Forelimb muscle (tissue), 1 donor: Measurements from ENCODE around the gene CACNA2D2. TPM values are rescaled to one million over a fixed set of nuclear protein-coding genes. Genes with fewer than 3 reads are reported as not detected.

ENCODE experiments used
- DNase-seq: peaks from one replicate; pipeline ENCODE4 v3.0.0-alpha.2; 2013; ENCODE audit warnings: low read depth
- polyA plus RNA-seq: library from polyadenylated mRNA; unstranded; fragments of 120-200 nt; gene quantifications from one replicate; pipeline ENCODE4 v1.2.1, GENCODE V29; 2013; ENCODE audit not compliant: insufficient read length

The CACNA2D2 gene
- polyA plus RNA-seq, 1 donor, result 4.3 TPM

- DNase-seq, result no peak
Measured at GRCh38 chr3:50347187-50347813, 156.1 kb downstream of the CACNA2D2 start.

- no peak for DNase-seq
Measured at GRCh38 chr3:50345586-50346234, 157.7 kb downstream of the CACNA2D2 start, which contains the start of gene ZMYND10. TSS of gene ZMYND10 (minus strand) at chr3:50345732. CDS start at chr3:50345579, 153 bp downstream.

- no peak for DNase-seq
Measured at GRCh38 chr3:50345008-50345407, 158.4 kb downstream of the CACNA2D2 start.

GRCh38 chr3:50342813-50343633 lies 160.4 kb downstream of the CACNA2D2 start:
- DNase-seq, result no peak

- no peak for DNase-seq
Measured at GRCh38 chr3:50341996-50342650, 161.3 kb downstream of the CACNA2D2 start.

DNA sequence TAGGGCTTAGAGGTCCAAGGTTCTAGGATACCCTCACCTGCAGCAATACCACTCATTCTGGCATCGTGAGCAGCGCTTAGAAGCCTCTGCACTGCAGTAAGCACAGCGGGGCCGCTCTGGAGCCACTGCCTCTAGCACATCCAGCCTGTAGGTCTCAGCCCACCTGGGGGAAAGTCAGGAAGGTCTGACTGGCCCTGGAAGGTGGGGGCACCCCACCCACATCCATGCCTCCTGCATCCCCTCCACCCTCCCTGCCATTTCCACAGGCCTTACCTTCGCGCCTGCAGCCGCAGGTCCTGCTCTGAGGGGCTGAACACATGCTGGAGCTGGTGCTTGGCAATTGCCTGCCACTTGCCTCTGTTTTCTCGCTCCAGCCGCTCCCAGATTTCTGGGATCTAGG lies 161.9 kb downstream of the CACNA2D2 start:
- no peak for DNase-seq

DNA sequence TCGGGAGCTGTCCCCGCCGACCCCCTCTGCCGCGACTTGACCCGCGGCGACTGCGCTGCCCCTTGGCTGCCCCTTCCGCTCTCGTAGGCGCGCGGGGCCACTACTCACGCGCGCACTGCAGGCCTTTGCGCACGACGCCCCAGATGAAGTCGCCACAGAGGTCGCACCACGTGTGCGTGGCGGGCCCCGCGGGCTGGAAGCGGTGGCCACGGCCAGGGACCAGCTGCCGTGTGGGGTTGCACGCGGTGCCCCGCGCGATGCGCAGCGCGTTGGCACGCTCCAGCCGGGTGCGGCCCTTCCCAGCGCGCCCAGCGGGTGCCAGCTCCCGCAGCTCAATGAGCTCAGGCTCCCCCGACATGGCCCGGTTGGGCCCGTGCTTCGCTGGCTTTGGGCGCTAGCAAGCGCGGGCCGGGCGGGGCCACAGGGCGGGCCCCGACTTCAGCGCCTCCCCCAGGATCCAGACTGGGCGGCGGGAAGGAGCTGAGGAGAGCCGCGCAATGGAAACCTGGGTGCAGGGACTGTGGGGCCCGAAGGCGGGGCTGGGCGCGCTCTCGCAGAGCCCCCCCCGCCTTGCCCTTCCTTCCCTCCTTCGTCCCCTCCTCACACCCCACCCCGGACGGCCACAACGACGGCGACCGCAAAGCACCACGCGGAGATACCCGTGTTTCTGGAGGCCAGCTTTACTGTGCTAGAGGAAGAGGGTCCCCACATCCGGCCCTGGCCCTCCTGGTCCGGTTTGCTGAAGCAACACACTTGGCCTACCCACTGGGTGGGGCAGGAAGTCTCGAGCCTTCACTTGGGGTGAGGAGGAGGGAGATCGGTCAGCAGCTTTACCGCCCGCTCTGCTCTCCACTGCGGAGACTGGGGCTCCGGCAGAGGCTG lies 162.7 kb downstream of the CACNA2D2 start, which contains the start of gene RASSF1:
Gene RASSF1, minus strand, starts transcription at position 389 of the 882 bp plus-strand sequence. Its CDS starts 31 bp downstream, at position 358.
- DNase-seq, result no peak

DNA sequence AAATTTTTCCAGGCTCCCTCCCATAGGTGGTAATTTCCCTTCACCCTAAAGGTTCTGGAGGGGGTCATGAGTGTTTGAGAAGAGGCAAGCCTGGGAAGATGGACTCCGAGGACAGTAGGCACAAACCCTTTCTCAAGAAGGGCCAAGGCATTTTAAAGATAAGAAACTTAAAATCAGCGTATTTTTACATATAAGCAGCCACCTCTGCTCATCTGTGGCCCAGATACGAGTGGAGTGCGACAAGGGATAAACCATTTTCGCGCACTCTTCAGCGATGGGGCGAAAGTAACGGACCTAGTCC lies 163.3 kb downstream of the CACNA2D2 start:
- DNase-seq, result no peak

- DNase-seq, result no peak
Measured at GRCh38 chr3:50339485-50340146, 163.8 kb downstream of the CACNA2D2 start.

GRCh38 chr3:50338965-50339364 lies 164.5 kb downstream of the CACNA2D2 start:
- no peak for DNase-seq

GRCh38 chr3:50337175-50337861 lies 166.1 kb downstream of the CACNA2D2 start:
- peak; percentile 94 for DNase-seq

DNA sequence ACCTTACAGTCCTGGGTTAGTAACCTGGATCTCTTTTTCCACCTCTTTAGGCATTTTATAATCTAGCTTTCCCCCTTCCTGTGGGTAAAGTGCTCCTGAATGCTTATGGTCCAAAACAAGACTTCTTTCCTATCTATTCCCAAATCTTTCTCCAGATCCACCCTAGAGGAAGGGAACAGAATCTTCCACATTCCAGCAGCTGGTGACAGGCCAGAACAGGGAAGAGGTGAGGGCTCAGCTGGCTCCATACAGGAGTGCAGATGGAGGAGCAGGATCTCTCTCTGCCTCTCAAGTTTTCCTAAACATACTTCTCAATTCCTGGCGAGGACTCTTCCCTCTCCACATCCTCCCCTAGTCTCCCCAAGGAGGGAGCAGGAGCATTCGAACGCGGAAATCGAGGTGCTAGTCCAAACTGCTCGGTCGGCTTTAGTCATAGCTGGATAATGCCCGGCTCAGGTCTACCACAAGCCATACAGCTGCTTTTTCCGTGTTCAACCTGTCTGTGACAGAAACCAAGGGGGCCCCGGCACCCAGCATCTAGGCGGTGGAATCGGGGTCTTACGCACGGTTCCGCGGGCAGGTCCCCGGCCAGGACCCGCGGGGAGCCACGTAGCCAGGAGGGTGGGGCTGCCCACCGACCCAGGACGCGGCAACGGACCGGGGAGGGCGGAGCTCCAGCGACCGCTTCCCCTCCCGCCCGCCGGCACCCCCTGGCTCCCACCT lies 166.8 kb downstream of the CACNA2D2 start:
- no peak for DNase-seq

- no peak for DNase-seq
Measured at GRCh38 chr3:50334339-50335075, 168.9 kb downstream of the CACNA2D2 start.

- no peak for DNase-seq
Measured at GRCh38 chr3:50333744-50334328, 169.6 kb downstream of the CACNA2D2 start.

GRCh38 chr3:50331364-50331907 lies 172.0 kb downstream of the CACNA2D2 start:
- DNase-seq, result no peak

DNA sequence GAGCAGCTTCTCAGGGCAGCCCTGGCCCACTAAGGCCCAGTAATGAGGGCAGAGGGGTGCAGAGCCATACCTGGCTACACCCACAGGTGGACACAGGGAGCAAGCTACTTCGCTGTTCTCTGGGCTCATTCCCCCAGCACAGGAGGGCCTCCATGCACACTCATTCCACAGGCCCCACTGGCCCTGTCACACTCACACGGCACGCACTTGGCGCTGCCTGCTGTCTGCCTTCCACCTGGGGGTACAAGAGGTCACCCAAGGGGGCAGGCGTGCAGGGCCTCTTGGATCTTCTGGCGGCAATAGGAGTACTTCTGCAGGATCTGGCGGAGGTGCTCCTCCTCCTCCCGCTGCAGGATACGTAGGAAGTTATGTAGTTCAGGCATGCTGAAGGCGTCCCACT lies 173.1 kb downstream of the CACNA2D2 start:
- DNase-seq, result no peak

DNA sequence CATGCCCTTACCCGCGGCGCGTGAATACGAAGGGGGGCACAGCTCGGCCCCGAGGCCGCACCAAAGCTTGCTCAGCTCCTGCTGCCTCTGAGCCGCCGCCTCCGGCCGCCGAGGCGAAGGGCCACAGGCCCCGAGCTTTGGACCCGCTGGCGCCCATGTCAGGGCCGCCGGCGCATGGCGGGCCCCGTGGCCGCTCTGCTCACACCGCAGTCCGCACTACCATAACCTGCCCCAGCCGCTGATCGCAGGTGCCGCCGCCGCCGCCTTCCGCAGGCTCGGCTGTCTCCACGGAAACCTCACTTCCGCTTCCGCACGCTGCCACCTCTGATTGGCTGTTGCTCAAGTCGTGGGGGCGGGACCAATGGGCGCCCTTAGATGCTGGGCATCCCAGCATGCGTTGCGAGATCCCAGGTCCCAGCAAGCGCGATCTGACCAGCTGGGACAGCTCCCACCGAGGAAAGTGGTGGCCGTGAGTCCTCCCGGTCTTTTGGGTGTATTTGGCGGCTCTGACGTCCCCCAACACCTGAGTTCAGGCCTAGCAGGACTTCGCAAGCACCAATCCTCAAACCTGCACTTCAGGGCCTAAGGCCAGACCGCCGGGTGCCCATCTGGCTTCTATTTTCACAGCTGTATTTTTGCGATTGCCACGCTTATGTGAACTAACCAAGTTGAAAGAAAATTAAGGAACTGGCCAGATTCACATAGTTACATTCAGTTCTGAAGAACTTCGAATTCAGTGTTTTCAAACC lies 175.3 kb downstream of the CACNA2D2 start, which contains the start of gene TUSC2:
Gene TUSC2, minus strand, starts transcription at position 281 of the 749 bp plus-strand sequence. Its CDS starts 124 bp downstream, at position 157.
- peak; percentile 83 for DNase-seq
